Measurements from ENCODE around the gene RNU5B-1.

RNU5B-1 gene

GRCh38 chr15:65289261-65289854 lies 15.1 kb upstream of the RNU5B-1 start:
- peak; percentile 66 for DNase-seq

GRCh38 chr15:65290228-65290627 lies 14.2 kb upstream of the RNU5B-1 start:
- DNase-seq: no peak

- peak; percentile 47 for DNase-seq
Measured at GRCh38 chr15:65292938-65293518, 11.4 kb upstream of the RNU5B-1 start.

GRCh38 chr15:65298731-65299130 lies 5.7 kb upstream of the RNU5B-1 start:
- DNase-seq: no peak

- no peak for DNase-seq
Measured at GRCh38 chr15:65300924-65301441, 3.5 kb upstream of the RNU5B-1 start.

- DNase-seq: no peak
Measured at GRCh38 chr15:65302061-65302460, 2.4 kb upstream of the RNU5B-1 start.

GRCh38 chr15:65303687-65304380 lies 643 bp upstream of the RNU5B-1 start:
- DNase-seq: peak; percentile 70

- no peak for DNase-seq
Measured at GRCh38 chr15:65305150-65305758, 777 bp downstream of the RNU5B-1 start.

- DNase-seq: no peak
Measured at GRCh38 chr15:65305776-65306175, 1.3 kb downstream of the RNU5B-1 start.

GRCh38 chr15:65306551-65306950 lies 2.1 kb downstream of the RNU5B-1 start:
- DNase-seq: no peak

- no peak for DNase-seq
Measured at GRCh38 chr15:65307978-65308377, 3.5 kb downstream of the RNU5B-1 start.

- no peak for DNase-seq
Measured at GRCh38 chr15:65309882-65310418, 5.5 kb downstream of the RNU5B-1 start.

GRCh38 chr15:65310431-65311137 lies 6.1 kb downstream of the RNU5B-1 start:
- peak; percentile 36 for DNase-seq

- DNase-seq: no peak
Measured at GRCh38 chr15:65311760-65312159, 7.3 kb downstream of the RNU5B-1 start.

- no peak for DNase-seq
Measured at GRCh38 chr15:65312400-65312916, 8.0 kb downstream of the RNU5B-1 start.

GRCh38 chr15:65318870-65319356 lies 14.4 kb downstream of the RNU5B-1 start:
- DNase-seq: peak; percentile 88

GRCh38 chr15:65323071-65323511 lies 18.6 kb downstream of the RNU5B-1 start:
- peak; percentile 77 for DNase-seq

GRCh38 chr15:65326117-65326526 lies 21.6 kb downstream of the RNU5B-1 start:
- no peak for DNase-seq

GRCh38 chr15:65326818-65327217 lies 22.3 kb downstream of the RNU5B-1 start:
- no peak for DNase-seq

- DNase-seq: no peak
Measured at GRCh38 chr15:65327651-65328393, 23.3 kb downstream of the RNU5B-1 start.

- no peak for DNase-seq
Measured at GRCh38 chr15:65328506-65329287, 24.2 kb downstream of the RNU5B-1 start.

Data from hematopoietic multipotent progenitor cell treated with erythropoietin and hydrocortisone succinate and interleukin-3 and kit ligand, for 6 days (in vitro differentiated cells).